Left colon (tissue), 2 donors: ENCODE results near the gene FAM234B. TPM values are rescaled to one million over a fixed set of nuclear protein-coding genes. Genes with fewer than 3 reads are reported as not detected.
"Not testable (repeated sequence)": the region's sequence is repeated elsewhere in the genome, so short reads cannot be mapped to it uniquely, and the experiment has no call there.

Experiments
- ATAC-seq: fragments of 200-7000 bp; cut with Tn5 transposase; one replicate; pipeline ENCODE4 v1.9.1; 2020; ENCODE audit warnings: mild to moderate bottlenecking, moderate library complexity
- DNase-seq, 2 donors: peaks; one replicate each; pipeline ENCODE4 v3.0.0-alpha.2; 2020
- intact Hi-C, 2 donors: fragments of 100-400 bp; cut with DNase I in 1 of 2; cut with micrococcal nuclease in 1 of 2; formaldehyde crosslinking; loops; one replicate each; pipeline versions ENCODE4 v1.11.2 to v1.14.0; 2022; cut with DNase I, micrococcal nuclease
- total RNA-seq, 2 donors: library from RNA; stranded (reverse); fragmentation: NEBNext Ultra II Directional; extraction: Animal tissue kit (Norgen Biotek cat#: 25700); gene quantifications; one replicate each; pipeline ENCODE4 v1.2.1, GENCODE V29; 2021
- donor health status: DM: no; HTN: no; CAD: no.
- donor health status: DM: yes; HTN: yes; CAD: no.

Gene FAM234B
- total RNA-seq, 2 donors from 2014 or later, result 1.3 to 1.7 TPM

DNA sequence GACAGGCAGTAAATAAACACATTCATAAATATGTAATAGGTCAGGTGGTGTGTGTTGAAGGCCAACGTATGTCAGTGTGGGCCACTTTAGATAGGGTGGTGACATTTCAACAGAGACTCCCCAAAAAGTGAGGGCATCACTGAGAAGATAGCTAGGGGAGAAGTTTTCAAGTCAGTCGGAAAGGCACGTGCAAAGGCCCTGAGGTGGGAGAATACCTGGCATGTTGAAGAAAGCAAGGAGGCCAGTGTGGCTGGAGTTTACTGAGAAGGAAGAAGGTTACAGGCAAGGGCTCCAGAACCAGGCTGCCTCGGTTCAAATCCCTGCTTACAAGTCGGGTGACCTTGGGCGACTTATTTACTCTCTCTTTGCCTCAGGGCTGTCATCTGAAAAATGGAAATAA, 33.1 kb upstream of the FAM234B start:
- no peak for ATAC-seq
- intact Hi-C loops, result no loop called here

DNA sequence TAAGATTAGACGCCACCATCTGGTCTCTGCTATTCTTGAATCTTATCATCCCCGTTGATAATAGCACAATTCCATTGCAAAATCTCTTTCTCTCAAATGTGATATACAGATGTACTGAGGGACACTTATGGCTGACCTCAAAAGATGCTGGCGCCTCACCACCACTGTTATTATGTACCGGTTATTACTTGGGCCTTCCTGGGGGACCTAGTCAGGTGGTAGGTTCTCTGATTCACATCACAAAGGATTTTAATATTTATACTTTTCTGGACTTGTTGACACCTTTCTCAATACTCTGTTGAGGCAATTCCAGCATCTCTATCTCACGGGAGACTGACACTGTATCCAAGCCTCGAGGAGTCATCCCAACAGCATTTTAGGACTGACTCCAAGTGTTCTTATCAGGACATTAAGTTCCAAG, 21.3 kb upstream of the FAM234B start:
- no peak for DNase-seq
- no peak for ATAC-seq
- intact Hi-C loops, result no loop called here

More for the DNA sequence above, 33.1 kb upstream of the FAM234B start:
- no peak for DNase-seq

GRCh38 chr12:13023811-13024530, 20.2 kb upstream of the FAM234B start:
- no peak for DNase-seq
- ATAC-seq, result no peak
- intact Hi-C loops, result no loop called here

DNA sequence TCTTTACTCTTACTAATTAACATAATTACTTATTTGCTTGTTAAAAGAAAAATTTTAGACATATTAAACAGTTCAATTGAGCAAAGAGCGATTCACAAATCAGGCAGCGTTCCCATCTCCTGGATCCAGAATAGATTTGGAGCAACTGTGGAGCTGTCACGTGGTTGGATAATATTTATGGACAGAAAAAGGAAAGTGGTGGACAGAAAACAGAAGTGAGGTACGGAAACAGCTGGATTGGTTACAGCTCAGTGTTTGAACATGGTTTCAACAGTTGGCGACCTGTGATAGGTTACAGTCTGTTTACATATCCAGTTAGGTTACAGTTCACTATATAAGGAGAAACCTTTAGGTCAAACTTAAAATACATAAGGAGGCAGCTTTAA, 19.7 kb upstream of the FAM234B start:
- ATAC-seq (no peak), DNase-seq (no peak)
- intact Hi-C loops, result no loop called here

DNA sequence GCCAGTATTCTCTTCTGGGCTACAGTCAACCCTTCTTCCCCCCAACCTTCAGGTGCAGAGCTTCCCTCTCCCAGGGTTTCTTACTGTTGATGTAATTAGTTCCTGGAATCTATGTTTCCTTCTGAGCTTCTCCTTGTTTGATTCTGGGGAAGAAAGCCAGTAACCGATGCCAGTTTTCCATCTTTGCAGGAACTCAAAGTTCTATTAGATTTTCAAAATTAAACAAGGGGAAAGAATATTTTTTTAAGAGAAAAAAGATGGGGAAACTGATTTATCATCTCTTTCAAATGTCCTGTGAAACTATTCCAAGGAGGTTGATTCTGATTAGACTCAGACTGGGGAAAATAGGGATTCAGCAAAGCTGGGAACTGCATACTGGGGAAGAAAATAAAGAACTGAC, 17.9 kb upstream of the FAM234B start:
- intact Hi-C loops, result no loop called here
- DNase-seq, result no peak

DNA sequence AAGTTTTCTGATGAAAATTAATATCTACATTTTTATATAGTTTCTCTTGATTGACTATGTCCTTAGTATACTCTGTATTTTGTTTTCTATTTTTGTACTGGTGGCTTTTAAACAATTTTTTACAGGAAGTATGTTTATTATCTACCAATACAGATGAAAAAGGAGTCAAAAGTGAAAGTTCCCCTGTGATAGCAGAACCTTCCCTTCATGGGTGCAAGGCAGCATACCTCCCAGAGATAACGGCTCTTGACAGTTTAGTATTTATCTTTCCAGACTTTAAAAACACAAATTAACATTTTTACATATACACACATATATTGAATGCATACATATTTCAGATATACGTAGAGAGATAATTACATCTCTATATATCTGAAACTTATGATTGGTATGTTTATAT, 17.1 kb upstream of the FAM234B start:
- DNase-seq (no peak), ATAC-seq (no peak)
- intact Hi-C loops, result no loop called here

More for the DNA sequence above, 17.9 kb upstream of the FAM234B start:
- no peak for ATAC-seq

- intact Hi-C loops, result no loop called here
- ATAC-seq (no peak), DNase-seq (no peak)
Observed at GRCh38 chr12:13027508-13027907, 16.7 kb upstream of the FAM234B start.

- no peak for ATAC-seq
- DNase-seq, result no peak
- intact Hi-C loops, result no loop called here
Observed at GRCh38 chr12:13028825-13029570, 15.2 kb upstream of the FAM234B start.

DNA sequence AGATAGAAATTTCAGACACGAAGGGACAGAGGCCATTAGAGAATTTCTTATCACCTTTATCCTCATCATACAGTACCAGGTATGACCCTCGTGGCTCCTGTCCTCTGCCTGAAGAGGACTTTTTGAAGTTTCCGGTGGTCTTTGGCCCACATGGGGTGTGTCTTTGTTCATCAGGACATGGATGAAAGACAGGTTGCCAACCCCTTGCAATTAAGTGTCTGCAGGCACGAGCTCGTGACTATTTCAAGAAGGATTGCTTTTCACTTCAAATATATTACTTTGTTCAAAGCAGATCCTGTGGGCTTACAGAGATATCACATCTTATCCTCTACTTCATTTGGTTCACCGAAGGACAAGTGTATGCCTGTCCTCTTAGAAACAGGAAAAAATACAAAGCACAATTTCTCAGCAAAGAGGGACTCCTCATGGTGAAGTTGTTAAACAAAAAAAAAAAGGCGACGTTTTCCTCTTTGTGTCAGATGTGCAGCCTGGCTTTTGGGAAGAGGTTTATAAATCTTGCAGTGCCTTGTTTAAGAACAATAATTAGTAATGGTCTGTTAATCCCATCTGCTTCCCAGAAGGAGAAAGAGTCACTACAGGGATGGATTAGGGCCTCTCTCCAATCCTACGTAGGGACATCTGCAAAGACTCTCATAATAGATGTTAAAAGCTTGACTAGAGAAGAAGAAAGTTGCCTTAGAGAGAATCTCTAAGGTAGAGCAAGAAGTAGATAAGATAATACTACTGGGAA, 13.5 kb upstream of the FAM234B start:
- ATAC-seq (no peak), DNase-seq (no peak)
- intact Hi-C loops, result no loop called here

GRCh38 chr12:13032164-13032563, 12.0 kb upstream of the FAM234B start:
- intact Hi-C loops, result no loop called here
- ATAC-seq (no peak), DNase-seq (no peak)

DNA sequence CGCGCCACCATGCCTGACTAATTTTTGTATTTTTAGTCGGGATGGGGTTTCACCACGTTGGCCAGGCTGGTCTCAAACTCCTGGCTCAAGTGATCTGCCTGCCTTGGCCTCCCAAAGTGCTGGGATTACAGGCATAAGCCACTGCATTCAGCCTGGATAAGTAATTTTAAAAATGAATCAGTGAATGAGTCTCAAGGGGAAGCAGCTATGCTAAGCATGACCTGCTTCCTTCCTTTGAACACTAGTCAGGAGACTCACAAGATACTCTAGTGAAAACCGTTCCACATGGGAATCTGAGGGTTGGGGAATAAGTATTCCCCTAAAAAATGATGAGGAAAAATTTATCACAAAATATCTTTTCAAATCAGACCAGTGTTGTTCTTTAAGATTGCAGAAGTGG, 10.7 kb upstream of the FAM234B start:
- no peak for DNase-seq
- no peak for ATAC-seq
- intact Hi-C loops, result no loop called here

- ATAC-seq, DNase-seq, intact Hi-C loops: not testable (repeated sequence)
Observed at GRCh38 chr12:13035335-13035734, 8.8 kb upstream of the FAM234B start.

GRCh38 chr12:13036881-13037280, 7.3 kb upstream of the FAM234B start:
- intact Hi-C loops, result no loop called here
- no peak for DNase-seq
- ATAC-seq, result no peak

DNA sequence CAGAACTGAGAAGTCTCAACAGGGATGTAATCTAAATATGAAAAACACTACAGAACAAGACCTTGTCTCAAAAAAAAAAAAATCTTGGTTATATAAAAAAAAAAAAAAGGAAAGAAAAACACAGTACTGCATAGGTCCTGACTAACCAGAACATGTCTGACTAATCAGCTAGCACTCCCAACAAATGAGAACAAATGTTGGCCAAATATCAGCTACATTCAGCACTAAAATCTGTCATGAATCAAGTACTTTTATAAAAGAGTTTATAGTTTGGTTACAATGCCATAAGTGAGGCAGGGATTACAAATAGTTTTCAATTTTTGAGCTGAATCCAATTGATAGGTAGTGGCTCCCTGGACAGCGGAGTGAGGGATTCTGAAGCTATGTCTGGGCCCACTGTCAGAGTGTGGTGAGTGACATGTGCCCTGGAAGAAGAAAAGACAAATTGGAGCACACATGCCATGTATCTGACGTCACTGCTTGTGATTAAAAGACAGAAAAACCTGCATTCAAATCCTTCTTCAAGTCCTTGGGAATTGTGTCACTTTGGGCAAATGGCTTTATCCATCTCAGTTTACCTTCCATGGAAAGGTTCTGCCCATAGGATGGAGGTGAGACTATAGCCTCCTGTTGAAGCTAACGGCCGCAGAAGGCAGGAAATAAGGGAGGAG, 5.6 kb upstream of the FAM234B start:
- DNase-seq (no peak), ATAC-seq (no peak)
- intact Hi-C loops, result no loop called here

- ATAC-seq (peak; percentile 92), DNase-seq (no peak)
- intact Hi-C loops, result no loop called here
Observed at GRCh38 chr12:13039328-13039956, 4.7 kb upstream of the FAM234B start.

DNA sequence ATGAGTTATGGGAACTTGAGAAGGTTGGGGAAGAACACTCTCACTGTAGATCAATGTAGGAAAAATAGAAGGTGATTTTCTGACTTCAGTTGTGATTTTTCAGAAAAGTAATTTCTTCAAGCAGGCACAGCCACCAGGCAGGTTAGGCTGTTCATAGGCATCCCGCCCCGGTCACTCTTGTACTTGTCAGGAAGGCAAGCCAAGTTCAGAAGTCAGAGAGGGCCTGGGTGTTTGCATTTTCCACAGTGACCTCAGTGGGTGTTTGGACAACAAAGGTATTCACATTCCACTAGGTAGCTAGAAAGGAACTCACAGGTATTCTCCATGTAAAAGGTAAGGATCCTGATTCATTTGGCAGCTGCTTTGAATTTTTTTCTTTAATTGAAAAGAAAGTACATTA, 3.0 kb upstream of the FAM234B start:
- intact Hi-C loops, result no loop called here
- no peak for DNase-seq
- ATAC-seq, result no peak

- ATAC-seq, result no peak
- intact Hi-C loops, result no loop called here
- DNase-seq, result no peak
Observed at GRCh38 chr12:13042666-13043230, 1.4 kb upstream of the FAM234B start.

- ATAC-seq (no peak), DNase-seq (no peak)
- intact Hi-C loops, result no loop called here
Observed at GRCh38 chr12:13044906-13045299, 722 bp downstream of the FAM234B start.

DNA sequence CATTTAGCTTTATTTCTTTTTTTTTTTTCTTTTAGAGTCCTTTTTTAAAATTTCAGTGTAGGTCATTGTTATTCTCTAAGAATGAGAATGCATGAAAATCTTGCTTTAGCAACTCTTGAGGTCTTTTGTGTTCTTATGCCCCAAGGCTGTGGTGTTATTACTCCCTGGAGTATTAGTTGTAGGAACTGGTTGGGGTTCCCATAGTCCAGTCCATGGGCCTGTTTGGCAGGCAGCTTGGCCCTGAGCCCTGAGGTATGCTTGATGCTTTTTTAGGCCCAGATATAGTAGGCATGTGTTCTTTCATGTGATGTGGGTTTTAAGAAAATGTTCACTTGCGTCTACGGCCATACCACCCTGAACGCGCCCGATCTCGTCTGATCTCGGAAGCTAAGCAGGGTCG, 1.6 kb downstream of the FAM234B start:
- no peak for ATAC-seq
- intact Hi-C loops, result no loop called here

More for the DNA sequence above, 1.6 kb downstream of the FAM234B start:
- DNase-seq, result no peak
